ENCODE data around the gene LIG3. TPM values are rescaled to one million over a fixed set of nuclear protein-coding genes. Genes with fewer than 3 reads are reported as not detected.

LIG3 gene
- total and polyA plus RNA-seq, 2 donors (not counting 1 experiment from before 2014, with no cell fraction given): 19.4 to 28.2 TPM

DNA sequence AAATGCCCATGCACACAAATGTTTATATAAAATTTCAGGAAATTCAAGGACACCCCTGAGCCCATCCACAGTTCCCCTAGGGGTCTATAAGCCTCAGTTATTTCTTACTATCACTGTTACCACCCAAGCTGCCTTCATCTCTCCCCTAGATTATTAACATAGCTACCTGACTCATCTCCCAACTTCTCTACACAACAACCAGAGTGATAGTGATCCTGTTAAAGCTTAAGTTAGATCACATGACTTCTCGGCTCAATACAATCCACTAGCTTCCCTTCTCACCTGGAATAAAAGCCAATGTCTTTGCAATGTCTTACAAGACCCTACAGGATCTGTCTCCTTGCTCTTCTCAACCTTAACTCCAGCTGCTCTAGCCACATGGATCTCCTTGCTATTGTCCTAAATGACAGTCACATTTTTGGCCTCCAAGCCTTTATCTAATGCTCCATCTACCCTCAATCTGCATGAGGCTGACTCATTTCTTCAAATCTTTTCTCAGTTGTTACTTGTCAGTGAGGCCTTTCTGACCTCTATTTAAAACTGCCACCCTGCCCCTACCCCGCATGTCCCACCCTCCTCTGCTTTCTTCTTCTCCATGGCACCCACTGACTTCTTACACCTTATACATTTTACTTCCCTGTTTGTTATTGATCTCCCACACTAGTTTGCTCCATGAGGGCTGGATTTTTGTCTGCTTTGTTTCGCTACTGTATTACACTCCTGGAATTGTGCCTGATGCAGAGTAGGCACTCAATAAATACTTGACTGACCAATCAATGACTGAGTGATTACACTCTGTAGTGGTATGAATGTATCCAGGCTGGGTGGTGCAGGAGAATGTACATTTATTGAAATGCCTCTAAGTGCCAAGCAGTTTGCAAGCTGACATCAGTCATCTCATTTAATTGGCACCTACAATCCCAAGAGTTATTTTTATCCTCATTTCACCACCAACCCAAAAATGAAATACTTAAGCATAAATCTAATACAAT lies 5.2 kb upstream of the LIG3 start:
- no peaks in the 10 kb centered on the region for H3K27me3 ChIP-seq (ENCODE audit: control insufficient read depth, insufficient read depth, low read length)
- H4K20me1 ChIP-seq (ENCODE audit: control insufficient read depth, extremely low read depth, insufficient read depth, low read length): no peaks in the 10 kb centered on the region
- H3K4me1 ChIP-seq (ENCODE audit: control insufficient read depth, extremely low read depth, insufficient read depth, low read length): no peaks in the 10 kb centered on the region
- no peak overlapping the region for H2AFZ ChIP-seq (ENCODE audit: low read length)
- TF ChIP-seq, protein P1, sequence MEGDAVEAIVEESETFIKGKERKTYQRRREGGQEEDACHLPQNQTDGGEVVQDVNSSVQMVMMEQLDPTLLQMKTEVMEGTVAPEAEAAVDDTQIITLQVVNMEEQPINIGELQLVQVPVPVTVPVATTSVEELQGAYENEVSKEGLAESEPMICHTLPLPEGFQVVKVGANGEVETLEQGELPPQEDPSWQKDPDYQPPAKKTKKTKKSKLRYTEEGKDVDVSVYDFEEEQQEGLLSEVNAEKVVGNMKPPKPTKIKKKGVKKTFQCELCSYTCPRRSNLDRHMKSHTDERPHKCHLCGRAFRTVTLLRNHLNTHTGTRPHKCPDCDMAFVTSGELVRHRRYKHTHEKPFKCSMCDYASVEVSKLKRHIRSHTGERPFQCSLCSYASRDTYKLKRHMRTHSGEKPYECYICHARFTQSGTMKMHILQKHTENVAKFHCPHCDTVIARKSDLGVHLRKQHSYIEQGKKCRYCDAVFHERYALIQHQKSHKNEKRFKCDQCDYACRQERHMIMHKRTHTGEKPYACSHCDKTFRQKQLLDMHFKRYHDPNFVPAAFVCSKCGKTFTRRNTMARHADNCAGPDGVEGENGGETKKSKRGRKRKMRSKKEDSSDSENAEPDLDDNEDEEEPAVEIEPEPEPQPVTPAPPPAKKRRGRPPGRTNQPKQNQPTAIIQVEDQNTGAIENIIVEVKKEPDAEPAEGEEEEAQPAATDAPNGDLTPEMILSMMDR (conservative IDR thresholded peaks at IDR 0.05 in 1 of 2, IDR thresholded peaks at IDR 0.05 in 1 of 2; ENCODE audit: low read depth in 1 of 2, low read length in 2 of 2): no peak
- TF ChIP-seq EZH2 (IDR thresholded peaks at IDR 0.05; ENCODE audit: low read length, missing control alignments): no peak
- no peak overlapping the region for H3K9ac ChIP-seq (ENCODE audit: insufficient read depth, low read length)
- no peak overlapping the region for H3K4me3 ChIP-seq (replicated peaks in 1 of 4; ENCODE audit: control extremely low read depth in 1 of 4, insufficient read depth in 1 of 4, low read depth in 3 of 4, low read length in 4 of 4)
- no peak overlapping the region for H3K27ac ChIP-seq (ENCODE audit: insufficient read depth, low read length)
- H3K36me3 ChIP-seq (ENCODE audit: control insufficient read depth, insufficient read depth, low read length): no peaks in the 10 kb centered on the region
- H3K4me2 ChIP-seq (ENCODE audit: extremely low read depth, insufficient read depth, low read length): no peak overlapping the region
- no peaks in the 10 kb centered on the region for H3K9me3 ChIP-seq (ENCODE audit: control insufficient read depth, insufficient read depth, low read depth, low read length)
- H3K79me2 ChIP-seq (ENCODE audit: control insufficient read depth, insufficient read depth, low read length): no peaks in the 10 kb centered on the region
- DNase-seq (ENCODE audit: low read depth in 2 of 2): no peak

DNA sequence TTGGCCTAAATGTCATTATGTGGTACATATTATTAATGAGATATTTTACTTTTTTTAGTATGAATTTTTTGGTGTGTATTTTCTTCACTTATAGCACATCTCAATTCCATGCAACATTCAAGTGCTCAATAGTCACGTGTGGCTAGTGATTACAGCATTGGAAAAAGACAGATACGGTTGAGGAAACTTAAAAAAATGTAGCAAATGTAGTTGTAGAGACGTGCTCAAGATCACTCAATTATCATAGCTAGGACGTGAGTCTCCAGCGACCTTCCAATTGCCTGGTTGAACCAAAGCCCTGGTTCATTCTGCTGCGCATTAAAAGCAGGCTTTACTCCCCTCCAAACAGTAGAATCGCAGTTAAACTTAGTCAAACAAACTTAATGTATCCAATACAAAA lies 1.2 kb upstream of the LIG3 start:
- Histone ChIP-seq H3K4me3 (replicated peaks in 1 of 4; ENCODE audit: control extremely low read depth in 1 of 4, insufficient read depth in 1 of 4, low read depth in 3 of 4, low read length in 4 of 4) (no peak overlapping the region), H3K36me3 (ENCODE audit: control insufficient read depth, insufficient read depth, low read length) (no peaks in the 10 kb centered on the region), H3K79me2 (ENCODE audit: control insufficient read depth, insufficient read depth, low read length) (peaks cover 8% of the 10 kb centered on the region), H3K27me3 (ENCODE audit: control insufficient read depth, insufficient read depth, low read length) (no peaks in the 10 kb centered on the region), H3K4me1 (ENCODE audit: control insufficient read depth, extremely low read depth, insufficient read depth, low read length) (no peaks in the 10 kb centered on the region), H3K4me2 (ENCODE audit: extremely low read depth, insufficient read depth, low read length) (peak overlapping the region; percentile 80), H3K9me3 (ENCODE audit: control insufficient read depth, insufficient read depth, low read depth, low read length) (no peaks in the 10 kb centered on the region), H3K27ac (ENCODE audit: insufficient read depth, low read length) (no peak overlapping the region), H3K9ac (ENCODE audit: insufficient read depth, low read length) (no peak overlapping the region), H2AFZ (ENCODE audit: low read length) (no peak overlapping the region), H4K20me1 (ENCODE audit: control insufficient read depth, extremely low read depth, insufficient read depth, low read length) (no peaks in the 10 kb centered on the region)
- TF ChIP-seq, protein P1 (conservative IDR thresholded peaks at IDR 0.05 in 1 of 2, IDR thresholded peaks at IDR 0.05 in 1 of 2; ENCODE audit: low read depth in 1 of 2, low read length in 2 of 2): no peak
- no peak for TF ChIP-seq EZH2 (IDR thresholded peaks at IDR 0.05; ENCODE audit: low read length, missing control alignments)
- DNase-seq (ENCODE audit: low read depth in 2 of 2): no peak

DNA sequence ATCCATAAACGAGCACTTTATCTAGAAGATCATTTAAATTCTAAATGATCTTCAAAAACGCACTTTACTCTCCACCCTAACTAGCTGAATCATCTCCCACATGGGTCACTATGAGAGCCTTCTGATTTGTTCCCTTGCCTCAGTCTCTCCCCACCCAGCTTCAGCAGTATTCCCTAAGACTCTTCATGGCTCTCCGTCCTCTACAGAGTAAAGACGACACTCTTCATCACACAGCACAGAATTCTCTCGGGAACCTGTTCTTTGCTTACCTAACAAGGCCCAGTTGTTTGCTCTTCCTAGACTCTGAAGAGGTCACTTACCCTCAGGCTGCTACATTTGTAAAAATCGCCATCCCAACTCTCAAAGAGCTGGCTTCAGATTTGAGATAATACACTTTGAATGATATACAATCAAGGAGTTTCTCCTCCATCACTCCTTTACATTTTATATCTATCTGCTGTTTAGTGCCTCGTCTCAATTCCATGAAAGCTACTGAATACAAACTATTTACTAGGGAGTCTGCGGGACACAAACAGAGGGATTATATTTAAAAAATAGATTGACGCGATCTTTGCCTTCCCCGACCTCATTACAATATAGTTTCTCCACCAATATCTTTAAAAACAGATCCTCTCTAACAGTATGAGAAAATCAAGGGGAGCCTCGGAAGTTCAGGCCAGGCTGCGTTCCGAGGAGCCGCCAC lies 511 bp upstream of the LIG3 start:
- Histone ChIP-seq H3K4me2 (ENCODE audit: extremely low read depth, insufficient read depth, low read length) (peak overlapping the region; percentile 80), H3K27me3 (ENCODE audit: control insufficient read depth, insufficient read depth, low read length) (no peaks in the 10 kb centered on the region), H3K4me3 (replicated peaks in 1 of 4; ENCODE audit: control extremely low read depth in 1 of 4, insufficient read depth in 1 of 4, low read depth in 3 of 4, low read length in 4 of 4) (peak overlapping the region; percentile 73 to 89 (median 82)), H3K79me2 (ENCODE audit: control insufficient read depth, insufficient read depth, low read length) (peaks cover 8% of the 10 kb centered on the region), H3K9me3 (ENCODE audit: control insufficient read depth, insufficient read depth, low read depth, low read length) (no peaks in the 10 kb centered on the region), H3K9ac (ENCODE audit: insufficient read depth, low read length) (peak overlapping the region; percentile 98), H2AFZ (ENCODE audit: low read length) (peak overlapping the region; percentile 52), H4K20me1 (ENCODE audit: control insufficient read depth, extremely low read depth, insufficient read depth, low read length) (no peaks in the 10 kb centered on the region), H3K36me3 (ENCODE audit: control insufficient read depth, insufficient read depth, low read length) (no peaks in the 10 kb centered on the region), H3K27ac (ENCODE audit: insufficient read depth, low read length) (peak overlapping the region; percentile 98), H3K4me1 (ENCODE audit: control insufficient read depth, extremely low read depth, insufficient read depth, low read length) (no peaks in the 10 kb centered on the region)
- TF ChIP-seq, protein P1 (conservative IDR thresholded peaks at IDR 0.05 in 1 of 2, IDR thresholded peaks at IDR 0.05 in 1 of 2; ENCODE audit: low read depth in 1 of 2, low read length in 2 of 2): no peak
- TF ChIP-seq EZH2 (IDR thresholded peaks at IDR 0.05; ENCODE audit: low read length, missing control alignments): no peak
- peak; percentile 10 to 45 for DNase-seq (ENCODE audit: low read depth in 2 of 2)

Measured in fibroblast of lung (primary cell).